HEK293 (cell line): ENCODE results near the gene CNN2.

ENCODE experiments used
- EGR2 ChIP-seq: fragments of 450-650 bp; formaldehyde crosslinking; IDR thresholded peaks from 2 replicates; pipeline ENCODE4 v1.5.1; 2016; ENCODE audit warnings: low read depth, missing biosample characterization, missing genetic modification characterization
- HIC1 ChIP-seq: fragments of 450-650 bp; formaldehyde crosslinking; IDR thresholded peaks from 2 replicates; pipeline ENCODE4 v1.5.1; 2016; ENCODE audit warnings: missing biosample characterization, missing genetic modification characterization
- OSR2 ChIP-seq: fragments of 450-650 bp; formaldehyde crosslinking; IDR thresholded peaks from 2 replicates; pipeline ENCODE4 v1.5.1; 2016; ENCODE audit warnings: missing biosample characterization, missing genetic modification characterization
- OVOL3 ChIP-seq: fragments of 450-650 bp; formaldehyde crosslinking; IDR thresholded peaks from 2 replicates; pipeline ENCODE4 v1.5.1; 2016; ENCODE audit warnings: missing biosample characterization, missing genetic modification characterization
- PATZ1 ChIP-seq: fragments of 450-650 bp; formaldehyde crosslinking; IDR thresholded peaks from 2 replicates; pipeline ENCODE4 v1.5.1; 2016; ENCODE audit warnings: missing biosample characterization, missing genetic modification characterization
- PBX3 ChIP-seq: sonication (generic); formaldehyde crosslinking; IDR thresholded peaks from 2 replicates; pipeline ENCODE4 v1.8.1; 2022; ENCODE audit warnings: mild to moderate bottlenecking, moderate library complexity, missing genetic modification reagents
- PRDM10 ChIP-seq: fragments of 450-650 bp; formaldehyde crosslinking; IDR thresholded peaks from 2 replicates; pipeline ENCODE4 v1.5.1; 2016; ENCODE audit warnings: missing biosample characterization, missing genetic modification characterization
- SP3 ChIP-seq: fragments of 450-650 bp; formaldehyde crosslinking; IDR thresholded peaks from 2 replicates; pipeline ENCODE4 v1.5.1; 2016; ENCODE audit warnings: missing biosample characterization, missing genetic modification characterization
- TRIM28 ChIP-seq: IDR thresholded peaks from 2 replicates; pipeline ENCODE4 v1.6.1; 2011; ENCODE audit warnings: low read length, control low read depth, borderline replicate concordance
- YY1 ChIP-seq: fragments of 450-650 bp; formaldehyde crosslinking; IDR thresholded peaks from 2 replicates; pipeline ENCODE4 v1.5.1; 2018; ENCODE audit warnings: missing biosample characterization, missing genetic modification characterization
- ZNF169 ChIP-seq: fragments of 450-650 bp; formaldehyde crosslinking; IDR thresholded peaks from 2 replicates; pipeline ENCODE4 v1.5.1; 2016; ENCODE audit warnings: missing biosample characterization, missing genetic modification characterization
- ZNF174 ChIP-seq: fragments of 450-650 bp; formaldehyde crosslinking; IDR thresholded peaks from 2 replicates; pipeline ENCODE4 v1.5.0; 2017; ENCODE audit warnings: missing biosample characterization, mild to moderate bottlenecking, missing genetic modification characterization
- ZNF2 ChIP-seq: fragments of 450-650 bp; formaldehyde crosslinking; IDR thresholded peaks from 2 replicates; pipeline ENCODE4 v1.5.1; 2016; ENCODE audit warnings: missing biosample characterization, missing genetic modification characterization
- ZNF214 ChIP-seq: fragments of 450-650 bp; formaldehyde crosslinking; IDR thresholded peaks from 2 replicates; pipeline ENCODE4 v1.5.1; 2017; ENCODE audit warnings: missing biosample characterization, mild to moderate bottlenecking, missing genetic modification characterization, borderline replicate concordance
- ZNF302 ChIP-seq: fragments of 450-650 bp; formaldehyde crosslinking; IDR thresholded peaks from 2 replicates; pipeline ENCODE4 v1.5.1; 2016; ENCODE audit warnings: missing biosample characterization, missing genetic modification characterization, low read depth
- ZNF514 ChIP-seq: fragments of 450-650 bp; formaldehyde crosslinking; IDR thresholded peaks from 2 replicates; pipeline ENCODE4 v1.5.1; 2016; ENCODE audit warnings: missing biosample characterization, missing genetic modification characterization
- ZNF529 ChIP-seq: fragments of 450-650 bp; formaldehyde crosslinking; IDR thresholded peaks from 2 replicates; pipeline ENCODE4 v1.5.1; 2017; ENCODE audit warnings: missing genetic modification characterization, missing biosample characterization; ENCODE audit not compliant: insufficient replicate concordance
- ZNF555 ChIP-seq: fragments of 450-650 bp; formaldehyde crosslinking; conservative IDR thresholded peaks from 2 replicates; pipeline ENCODE4 v1.5.1; 2017; ENCODE audit warnings: missing biosample characterization, mild to moderate bottlenecking, missing genetic modification characterization, inconsistent platforms
- ZNF560 ChIP-seq: fragments of 450-650 bp; formaldehyde crosslinking; IDR thresholded peaks from 2 replicates; pipeline ENCODE4 v1.5.1; 2017; ENCODE audit warnings: missing biosample characterization, missing genetic modification characterization, borderline replicate concordance
- ZNF585B ChIP-seq: fragments of 450-650 bp; formaldehyde crosslinking; IDR thresholded peaks from 2 replicates; pipeline ENCODE4 v1.5.1; 2016; ENCODE audit warnings: missing biosample characterization, missing genetic modification characterization
- ZNF629 ChIP-seq: fragments of 450-650 bp; formaldehyde crosslinking; IDR thresholded peaks from 2 replicates; pipeline ENCODE4 v1.5.1; 2017; ENCODE audit warnings: missing biosample characterization, missing genetic modification characterization
- ZNF707 ChIP-seq: fragments of 450-650 bp; formaldehyde crosslinking; IDR thresholded peaks from 2 replicates; pipeline ENCODE4 v1.5.1; 2016; ENCODE audit warnings: missing biosample characterization, missing genetic modification characterization
- ZNF76 ChIP-seq: fragments of 450-650 bp; formaldehyde crosslinking; IDR thresholded peaks from 2 replicates; pipeline ENCODE4; 2016; ENCODE audit warnings: low read depth, missing biosample characterization, missing genetic modification characterization, borderline replicate concordance
- ZNF791 ChIP-seq: fragments of 450-650 bp; formaldehyde crosslinking; IDR thresholded peaks from 2 replicates; pipeline ENCODE4 v1.5.1; 2016; ENCODE audit warnings: missing biosample characterization, missing genetic modification characterization
- TF ChIP-seq, protein P1 (sequence below): fragments of 450-650 bp; formaldehyde crosslinking; IDR thresholded peaks from 2 replicates; pipeline ENCODE4 v1.5.1; 2016; ENCODE audit warnings: missing biosample characterization, missing genetic modification characterization
- TF ChIP-seq, protein P2 (sequence below): fragments of 450-650 bp; formaldehyde crosslinking; IDR thresholded peaks from 2 replicates; pipeline ENCODE4 v1.5.1; 2016; ENCODE audit warnings: missing biosample characterization, missing genetic modification characterization

The CNN2 gene

DNA sequence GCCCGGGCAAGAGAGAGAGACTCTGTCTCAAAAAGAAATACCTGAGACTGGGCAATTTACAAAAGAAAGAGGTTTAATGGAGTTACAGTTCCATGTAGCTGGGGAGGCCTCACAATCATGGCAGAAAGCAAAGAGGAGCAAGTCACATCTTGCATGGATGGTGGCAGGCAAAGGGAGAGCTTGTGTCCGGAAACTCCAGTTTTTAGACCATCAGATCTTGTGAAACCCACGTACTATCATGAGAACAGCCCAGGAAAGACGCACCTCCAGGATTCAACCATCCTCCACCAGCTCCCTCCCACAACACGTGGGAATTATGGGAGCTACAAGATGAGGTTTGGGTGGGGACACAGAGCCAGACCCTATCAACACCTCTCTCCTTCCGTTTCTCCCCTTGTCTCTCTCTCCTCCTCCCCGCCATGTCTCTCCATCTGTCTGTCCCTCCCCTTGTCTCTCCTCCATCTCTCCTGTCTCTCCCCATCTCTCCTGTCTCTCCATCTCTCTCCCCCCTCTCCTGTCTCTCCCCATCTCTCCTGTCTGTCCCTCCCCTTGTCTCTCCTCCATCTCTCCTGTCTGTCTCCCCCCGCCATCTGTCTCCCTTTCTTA lies 58.7 kb downstream of the CNN2 start (continued):
- no peak for TF ChIP-seq ZNF514
- TF ChIP-seq ZNF529 (tag by site-specific recombination): no peak
- 0 out of 2 replicates have a peak, but pooled peaks have one; percentile 5 for TF ChIP-seq OSR2 (tag by site-specific recombination)
- peak; percentile 54 for TF ChIP-seq PATZ1 (tag by site-specific recombination)
- TF ChIP-seq PBX3 (CRISPR knock-in tag): no peak
- TF ChIP-seq OVOL3 (tag by site-specific recombination): no peak
- TF ChIP-seq ZNF214: no peak
- TF ChIP-seq ZNF174 (tag by site-specific recombination): no peak
- TF ChIP-seq ZNF707 (tag by site-specific recombination): no peak
- TF ChIP-seq, protein P1, sequence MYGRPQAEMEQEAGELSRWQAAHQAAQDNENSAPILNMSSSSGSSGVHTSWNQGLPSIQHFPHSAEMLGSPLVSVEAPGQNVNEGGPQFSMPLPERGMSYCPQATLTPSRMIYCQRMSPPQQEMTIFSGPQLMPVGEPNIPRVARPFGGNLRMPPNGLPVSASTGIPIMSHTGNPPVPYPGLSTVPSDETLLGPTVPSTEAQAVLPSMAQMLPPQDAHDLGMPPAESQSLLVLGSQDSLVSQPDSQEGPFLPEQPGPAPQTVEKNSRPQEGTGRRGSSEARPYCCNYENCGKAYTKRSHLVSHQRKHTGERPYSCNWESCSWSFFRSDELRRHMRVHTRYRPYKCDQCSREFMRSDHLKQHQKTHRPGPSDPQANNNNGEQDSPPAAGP (tag by site-specific recombination): 0 out of 2 replicates have a peak, but pooled peaks have one; percentile 6
- TF ChIP-seq SP3 (tag by site-specific recombination): 0 out of 2 replicates have a peak, but pooled peaks have one; percentile 35
- TF ChIP-seq ZNF629 (tag by site-specific recombination): no peak
- no peak for TF ChIP-seq HIC1
- no peak for TF ChIP-seq ZNF169 (tag by site-specific recombination)
- TF ChIP-seq ZNF2 (tag by site-specific recombination): no peak
- peak; percentile 85 for TF ChIP-seq PRDM10 (tag by site-specific recombination)
- no peak for TF ChIP-seq ZNF560 (tag by site-specific recombination)
- TF ChIP-seq ZNF555 (tag by site-specific recombination): no peak
- no peak for TF ChIP-seq TRIM28
- TF ChIP-seq, protein P2, sequence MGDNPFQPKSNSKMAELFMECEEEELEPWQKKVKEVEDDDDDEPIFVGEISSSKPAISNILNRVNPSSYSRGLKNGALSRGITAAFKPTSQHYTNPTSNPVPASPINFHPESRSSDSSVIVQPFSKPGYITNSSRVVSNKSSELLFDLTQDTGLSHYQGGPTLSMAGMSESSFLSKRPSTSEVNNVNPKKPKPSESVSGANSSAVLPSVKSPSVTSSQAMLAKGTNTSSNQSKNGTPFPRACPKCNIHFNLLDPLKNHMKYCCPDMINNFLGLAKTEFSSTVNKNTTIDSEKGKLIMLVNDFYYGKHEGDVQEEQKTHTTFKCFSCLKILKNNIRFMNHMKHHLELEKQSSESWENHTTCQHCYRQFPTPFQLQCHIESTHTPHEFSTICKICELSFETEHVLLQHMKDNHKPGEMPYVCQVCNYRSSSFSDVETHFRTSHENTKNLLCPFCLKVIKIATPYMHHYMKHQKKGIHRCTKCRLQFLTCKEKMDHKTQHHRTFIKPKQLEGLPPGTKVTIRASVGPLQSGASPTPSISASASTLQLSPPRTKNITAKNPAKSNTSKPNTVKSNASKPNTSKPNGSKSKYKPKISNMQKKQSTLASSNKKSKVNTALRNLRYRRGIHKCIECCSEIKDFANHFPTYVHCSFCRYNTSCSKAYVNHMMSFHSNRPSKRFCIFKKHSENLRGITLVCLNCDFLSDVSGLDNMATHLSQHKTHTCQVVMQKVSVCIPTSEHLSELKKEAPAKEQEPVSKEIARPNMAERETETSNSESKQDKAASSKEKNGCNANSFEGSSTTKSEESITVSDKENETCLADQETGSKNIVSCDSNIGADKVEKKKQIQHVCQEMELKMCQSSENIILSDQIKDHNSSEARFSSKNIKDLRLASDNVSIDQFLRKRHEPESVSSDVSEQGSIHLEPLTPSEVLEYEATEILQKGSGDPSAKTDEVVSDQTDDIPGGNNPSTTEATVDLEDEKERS (tag by site-specific recombination): no peak
- TF ChIP-seq ZNF585B (tag by site-specific recombination): no peak
- TF ChIP-seq ZNF302 (tag by site-specific recombination): no peak
- TF ChIP-seq ZNF76 (tag by site-specific recombination): peak; percentile 59
- no peak for TF ChIP-seq ZNF791 (tag by site-specific recombination)
- no peak for TF ChIP-seq YY1 (tag by site-specific recombination)
- TF ChIP-seq EGR2 (tag by site-specific recombination): no peak
